HG03097 (cell line): ENCODE data around the gene YPEL5.
"Not testable (repeated sequence)": the region's sequence is repeated elsewhere in the genome, so short reads cannot be mapped to it uniquely, and the experiment has no call there.

Experiments used
- ATAC-seq: cut with Tn5 transposase; IDR thresholded peaks from one replicate; pipeline ENCODE4 v1.9.1; 2021; ENCODE audit not compliant: unreplicated experiment, low FRiP score

Gene YPEL5

GRCh38 chr2:30146337-30147195 is at the start of gene YPEL5:
YPEL5 (plus strand) TSS chr2:30147007; CDS start chr2:30156652, 9,645 bp downstream.
- ATAC-seq = peak; percentile 91

- ATAC-seq = no peak
These were observed 48.4 kb upstream of the YPEL5 start for GRCh38 chr2:30098266-30099005.

GRCh38 chr2:30099366-30099765 is 47.4 kb upstream of the YPEL5 start:
- ATAC-seq = not testable (repeated sequence)

GRCh38 chr2:30100691-30101090 is 46.1 kb upstream of the YPEL5 start:
- ATAC-seq = not testable (repeated sequence)

GRCh38 chr2:30104307-30104706 is 42.5 kb upstream of the YPEL5 start:
- no peak for ATAC-seq

- ATAC-seq = no peak
These were observed 41.3 kb upstream of the YPEL5 start for GRCh38 chr2:30105556-30105955.

GRCh38 chr2:30106543-30106942 is 40.3 kb upstream of the YPEL5 start:
- no peak for ATAC-seq

- no peak for ATAC-seq
These were observed 38.6 kb upstream of the YPEL5 start for GRCh38 chr2:30108192-30108591.

GRCh38 chr2:30108851-30109250 is 38.0 kb upstream of the YPEL5 start:
- ATAC-seq = no peak

- ATAC-seq = no peak
These were observed 37.0 kb upstream of the YPEL5 start for GRCh38 chr2:30109856-30110255.

- ATAC-seq = no peak
These were observed 36.0 kb upstream of the YPEL5 start for GRCh38 chr2:30110773-30111172.

- not testable (repeated sequence) for ATAC-seq
These were observed 35.6 kb upstream of the YPEL5 start for GRCh38 chr2:30111186-30111585.

GRCh38 chr2:30112561-30112960 is 34.2 kb upstream of the YPEL5 start:
- ATAC-seq = no peak

GRCh38 chr2:30113617-30114293 is 33.1 kb upstream of the YPEL5 start:
- ATAC-seq = no peak

- ATAC-seq = no peak
These were observed 31.4 kb upstream of the YPEL5 start for GRCh38 chr2:30115141-30115980.

- no peak for ATAC-seq
These were observed 30.9 kb upstream of the YPEL5 start for GRCh38 chr2:30115981-30116285.

GRCh38 chr2:30122362-30122761 is 24.4 kb upstream of the YPEL5 start:
- ATAC-seq = no peak

GRCh38 chr2:30127016-30127893 is 19.6 kb upstream of the YPEL5 start:
- ATAC-seq = no peak

GRCh38 chr2:30134582-30134981 is 12.2 kb upstream of the YPEL5 start:
- ATAC-seq = no peak

- ATAC-seq = no peak
These were observed 11.3 kb upstream of the YPEL5 start for GRCh38 chr2:30135541-30135940.
